Muscle layer of duodenum (tissue), 2 donors: ENCODE data around the gene KCTD5.

ENCODE experiments used
- H3K27ac ChIP-seq: one replicate; pipeline ENCODE4 v1.7.0; 2013; ENCODE audit warnings: mild to moderate bottlenecking, low read length
- H3K27me3 ChIP-seq: one replicate; pipeline ENCODE4 v1.7.0; 2013; ENCODE audit warnings: low read depth, mild to moderate bottlenecking, control low read depth, low read length
- H3K36me3 ChIP-seq, 2 donors: one replicate each; pipeline ENCODE4 v1.7.0; 2013; ENCODE audit warnings: low read length in 2 of 2, control low read depth in 1 of 2, mild to moderate bottlenecking in 1 of 2; ENCODE audit not compliant: insufficient read depth in 2 of 2, control insufficient read depth in 1 of 2
- H3K4me1 ChIP-seq, 2 donors: one replicate each; pipeline ENCODE4 v1.7.0; 2013; ENCODE audit warnings: low read length in 2 of 2, mild to moderate bottlenecking in 2 of 2, control low read depth in 1 of 2, moderate library complexity in 1 of 2; ENCODE audit not compliant: insufficient read depth in 2 of 2, control insufficient read depth in 1 of 2
- H3K4me3 ChIP-seq, 2 donors: one replicate each; pipeline ENCODE4 v1.7.0; 2013; ENCODE audit warnings: low read length in 2 of 2, low read depth in 1 of 2, mild to moderate bottlenecking in 1 of 2
- H3K9me3 ChIP-seq, 2 donors: one replicate each; pipeline ENCODE4 v1.7.0; 2013; ENCODE audit warnings: low read length in 2 of 2, control low read depth in 1 of 2, mild to moderate bottlenecking in 1 of 2; ENCODE audit not compliant: control insufficient read depth in 1 of 2
- donor health status: healthy.

Gene KCTD5

DNA sequence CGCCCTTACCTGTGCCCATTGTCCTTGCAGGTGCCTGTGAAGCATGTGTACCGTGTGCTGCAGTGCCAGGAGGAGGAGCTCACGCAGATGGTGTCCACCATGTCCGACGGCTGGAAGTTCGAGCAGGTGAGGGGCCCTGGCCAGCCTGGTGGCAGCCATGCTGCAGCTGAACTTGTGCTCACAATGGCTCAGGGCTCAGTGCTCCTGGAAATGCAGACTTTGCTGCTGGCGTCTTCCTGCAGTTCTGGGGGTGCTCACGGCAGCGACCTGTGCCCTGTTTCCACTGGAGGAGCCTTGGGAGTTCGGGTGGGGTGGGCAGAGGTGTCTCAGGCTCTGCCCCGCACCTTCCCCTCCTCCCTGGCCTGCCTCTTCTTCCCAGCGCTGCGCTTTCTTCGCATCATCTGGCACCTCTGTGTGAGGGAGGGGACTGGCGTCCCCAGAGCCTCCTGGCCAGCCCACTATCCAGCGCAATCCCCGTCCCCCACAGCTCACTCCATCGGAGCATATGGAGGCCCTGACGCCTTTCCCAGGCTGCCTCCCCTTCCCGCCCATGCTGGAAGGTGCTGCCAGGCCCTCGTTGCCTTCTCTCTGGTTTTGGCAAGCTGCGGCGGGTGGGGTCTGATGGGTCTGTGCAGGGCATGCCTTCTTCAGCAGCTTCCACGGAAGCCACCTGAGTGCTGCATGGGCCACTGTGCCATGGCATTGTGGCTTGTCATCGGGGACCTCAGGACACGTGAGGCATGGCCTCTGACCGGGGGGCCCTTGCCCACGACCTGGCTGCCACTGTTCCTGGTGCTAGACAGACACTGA, 17.7 kb downstream of the KCTD5 start:
- Histone ChIP-seq H3K36me3 (peaks cover 37 to 80% of the 10 kb centered on the region in 2 donors), H3K4me1 (no peaks in the 10 kb centered on the region), H3K27me3 (no peaks in the 10 kb centered on the region), H3K9me3 (no peaks in the 10 kb centered on the region), H3K4me3 (no peak overlapping the region), H3K27ac (no peak overlapping the region)

- Histone ChIP-seq H3K4me3 (no peak overlapping the region), H3K36me3 (peaks cover 37 to 87% of the 10 kb centered on the region in 2 donors), H3K4me1 (no peaks in the 10 kb centered on the region), H3K9me3 (no peaks in the 10 kb centered on the region), H3K27me3 (no peaks in the 10 kb centered on the region), H3K27ac (no peak overlapping the region)
Observed at GRCh38 chr16:2700786-2701185, 18.5 kb downstream of the KCTD5 start.

GRCh38 chr16:2701272-2701671, 18.9 kb downstream of the KCTD5 start:
- H3K27me3 ChIP-seq = no peaks in the 10 kb centered on the region
- H3K9me3 ChIP-seq = no peaks in the 10 kb centered on the region
- H3K4me3 ChIP-seq = no peak overlapping the region
- no peak overlapping the region for H3K27ac ChIP-seq
- H3K36me3 ChIP-seq = peaks cover 37 to 92% of the 10 kb centered on the region in 2 donors
- H3K4me1 ChIP-seq = no peaks in the 10 kb centered on the region

- peaks cover 37 to 94% of the 10 kb centered on the region in 2 donors for H3K36me3 ChIP-seq
- no peaks in the 10 kb centered on the region for H3K4me1 ChIP-seq
- H3K27me3 ChIP-seq = no peaks in the 10 kb centered on the region
Observed at GRCh38 chr16:2701713-2702437, 19.6 kb downstream of the KCTD5 start.

GRCh38 chr16:2702438-2702825, 20.1 kb downstream of the KCTD5 start:
- no peaks in the 10 kb centered on the region for H3K9me3 ChIP-seq
- no peaks in the 10 kb centered on the region for H3K4me1 ChIP-seq
- no peak overlapping the region for H3K27ac ChIP-seq
- H3K36me3 ChIP-seq = peaks cover 34 to 94% of the 10 kb centered on the region in 2 donors
- no peaks in the 10 kb centered on the region for H3K27me3 ChIP-seq
- H3K4me3 ChIP-seq = no peak overlapping the region

More at GRCh38 chr16:2701713-2702437, 19.6 kb downstream of the KCTD5 start:
- Histone ChIP-seq H3K27ac (no peak overlapping the region), H3K4me3 (no peak overlapping the region), H3K9me3 (no peaks in the 10 kb centered on the region)

DNA sequence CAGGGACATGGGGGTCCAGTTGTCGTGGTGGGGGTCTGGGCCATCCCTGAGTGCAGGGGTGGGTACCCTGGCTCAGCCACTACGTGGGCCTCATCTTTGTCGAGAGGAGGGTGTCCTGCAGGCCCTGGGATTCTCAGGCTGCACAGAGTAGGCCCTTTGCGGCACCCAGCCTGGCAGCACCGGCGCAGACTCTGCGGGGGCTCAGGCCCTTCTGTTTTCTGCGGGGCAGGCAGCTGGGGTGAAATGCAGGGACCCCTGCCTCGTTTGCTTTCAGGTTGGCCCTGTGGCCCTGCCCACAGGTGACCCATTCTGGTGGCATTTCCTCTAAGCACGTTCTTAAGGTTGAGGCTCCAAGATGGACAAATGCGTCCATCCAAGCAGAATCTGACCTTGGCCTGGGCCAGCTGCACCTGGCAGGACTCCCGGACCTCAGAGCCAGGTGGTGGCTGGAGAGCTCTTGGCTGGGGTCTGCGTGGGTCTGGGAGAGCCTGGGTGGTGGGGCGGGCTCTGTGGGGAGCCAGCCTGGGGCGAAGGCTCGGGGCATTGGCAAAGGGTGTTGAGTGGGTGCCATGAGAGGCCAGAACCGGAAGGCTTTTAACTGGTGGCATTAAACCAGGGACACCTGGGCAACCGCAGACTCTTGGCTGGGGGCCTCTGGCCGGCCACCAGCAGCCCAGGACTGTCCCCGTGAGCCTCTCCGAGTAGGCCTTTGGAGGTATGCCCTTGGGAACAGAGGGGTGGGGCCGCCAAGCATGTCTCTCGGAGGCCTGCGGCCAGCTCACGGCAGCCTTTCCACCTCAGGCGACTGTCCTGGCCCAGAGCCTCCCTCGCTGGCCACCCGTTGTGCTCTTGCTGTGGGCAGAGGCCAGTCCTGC, 20.8 kb downstream of the KCTD5 start:
- H3K27me3 ChIP-seq = no peaks in the 10 kb centered on the region
- no peak overlapping the region for H3K27ac ChIP-seq
- H3K36me3 ChIP-seq = peaks cover 34 to 94% of the 10 kb centered on the region in 2 donors
- no peaks in the 10 kb centered on the region for H3K9me3 ChIP-seq
- no peaks in the 10 kb centered on the region for H3K4me1 ChIP-seq
- no peak overlapping the region for H3K4me3 ChIP-seq

DNA sequence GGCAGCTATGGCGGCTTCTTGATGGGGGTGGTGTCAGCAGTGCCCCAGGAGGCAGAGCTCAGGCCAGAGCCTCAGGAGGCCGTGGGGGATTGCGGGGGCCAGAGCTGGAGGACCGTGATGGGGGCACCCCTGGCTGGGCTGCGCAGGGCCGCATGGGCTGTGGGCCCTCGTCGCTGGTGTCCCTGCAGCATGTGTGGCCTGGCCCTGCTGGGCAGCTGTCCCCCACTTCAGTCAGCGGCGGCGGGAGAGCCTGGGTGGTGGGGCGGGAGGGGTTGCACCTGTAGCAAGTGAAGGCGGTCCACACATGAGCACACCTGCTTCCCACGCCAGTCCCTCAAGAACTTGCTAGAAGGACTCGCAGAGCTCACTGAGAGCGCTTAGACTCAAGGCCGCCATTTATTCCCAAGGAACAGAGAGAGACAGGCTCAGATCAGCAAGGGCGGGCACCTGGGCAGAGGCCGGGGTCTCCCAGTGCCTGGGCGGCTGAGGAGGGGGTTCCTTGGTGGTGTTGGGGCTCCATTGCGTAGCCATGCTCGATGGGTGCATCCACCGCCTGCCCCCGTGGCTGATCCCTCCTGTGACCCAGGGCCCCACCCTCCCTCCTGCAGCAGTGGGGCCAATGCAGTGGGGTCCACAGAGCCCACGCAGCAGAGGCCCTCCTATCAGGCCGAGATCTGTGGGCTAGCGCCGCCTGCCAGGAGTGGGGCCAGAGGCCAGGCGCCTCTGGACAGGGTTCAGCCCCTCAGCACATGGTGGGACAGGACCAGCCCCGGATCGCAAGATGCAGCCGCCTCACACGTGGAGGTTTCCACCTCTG, 22.1 kb downstream of the KCTD5 start:
- Histone ChIP-seq H3K36me3 (peaks cover 29 to 97% of the 10 kb centered on the region in 2 donors), H3K4me1 (no peaks in the 10 kb centered on the region), H3K27me3 (no peaks in the 10 kb centered on the region), H3K27ac (no peak overlapping the region), H3K4me3 (no peak overlapping the region), H3K9me3 (no peaks in the 10 kb centered on the region)

GRCh38 chr16:2704983-2705275, 22.6 kb downstream of the KCTD5 start:
- Histone ChIP-seq H3K4me3 (no peak overlapping the region), H3K27me3 (no peaks in the 10 kb centered on the region), H3K36me3 (peaks cover 24 to 96% of the 10 kb centered on the region in 2 donors), H3K9me3 (no peaks in the 10 kb centered on the region), H3K27ac (no peak overlapping the region), H3K4me1 (no peaks in the 10 kb centered on the region)

GRCh38 chr16:2705351-2705750, 23.0 kb downstream of the KCTD5 start:
- Histone ChIP-seq H3K4me3 (no peak overlapping the region), H3K4me1 (no peaks in the 10 kb centered on the region), H3K9me3 (no peaks in the 10 kb centered on the region), H3K27ac (no peak overlapping the region), H3K36me3 (peaks cover 20 to 96% of the 10 kb centered on the region in 2 donors), H3K27me3 (no peaks in the 10 kb centered on the region)

GRCh38 chr16:2706085-2706484, 23.8 kb downstream of the KCTD5 start:
- H3K27me3 ChIP-seq = no peaks in the 10 kb centered on the region
- H3K4me1 ChIP-seq = no peaks in the 10 kb centered on the region
- H3K4me3 ChIP-seq = no peak overlapping the region
- no peak overlapping the region for H3K27ac ChIP-seq
- H3K36me3 ChIP-seq = peaks cover 19 to 89% of the 10 kb centered on the region in 2 donors
- no peaks in the 10 kb centered on the region for H3K9me3 ChIP-seq
